ENCODE measurements around the gene CTBP2.

DNA sequence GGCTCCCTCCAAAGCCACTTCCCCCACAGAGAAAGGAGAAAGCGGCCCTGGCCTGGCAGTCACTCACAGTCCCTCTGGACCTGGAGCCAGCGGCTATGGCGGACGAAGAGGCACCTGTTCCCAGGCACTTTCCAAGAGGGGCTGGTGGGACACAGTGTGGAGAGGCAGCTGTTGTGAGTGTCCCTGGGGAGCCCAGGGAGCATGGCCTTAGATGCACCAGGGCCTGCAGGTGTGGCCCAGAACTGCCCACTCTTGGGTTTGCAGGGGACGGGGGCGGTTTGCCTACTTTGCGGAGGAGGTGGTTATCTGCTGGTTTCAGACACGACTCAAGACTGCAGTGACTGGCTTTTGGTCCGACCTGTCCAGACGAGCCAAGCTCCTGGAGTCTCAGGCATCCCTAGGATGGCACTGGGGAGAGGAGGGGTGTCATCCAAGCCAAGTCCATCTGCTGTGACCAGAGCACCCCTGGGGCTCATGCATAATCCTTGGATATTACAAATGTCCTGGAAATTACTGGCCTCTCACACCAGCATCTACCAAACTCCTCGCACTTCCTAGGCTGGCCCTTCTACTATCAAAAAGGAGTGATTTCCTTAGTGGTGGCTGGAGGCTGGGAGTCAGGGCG, 18.4 kb downstream of the CTBP2 start:
- TF ChIP-seq, protein P1, sequence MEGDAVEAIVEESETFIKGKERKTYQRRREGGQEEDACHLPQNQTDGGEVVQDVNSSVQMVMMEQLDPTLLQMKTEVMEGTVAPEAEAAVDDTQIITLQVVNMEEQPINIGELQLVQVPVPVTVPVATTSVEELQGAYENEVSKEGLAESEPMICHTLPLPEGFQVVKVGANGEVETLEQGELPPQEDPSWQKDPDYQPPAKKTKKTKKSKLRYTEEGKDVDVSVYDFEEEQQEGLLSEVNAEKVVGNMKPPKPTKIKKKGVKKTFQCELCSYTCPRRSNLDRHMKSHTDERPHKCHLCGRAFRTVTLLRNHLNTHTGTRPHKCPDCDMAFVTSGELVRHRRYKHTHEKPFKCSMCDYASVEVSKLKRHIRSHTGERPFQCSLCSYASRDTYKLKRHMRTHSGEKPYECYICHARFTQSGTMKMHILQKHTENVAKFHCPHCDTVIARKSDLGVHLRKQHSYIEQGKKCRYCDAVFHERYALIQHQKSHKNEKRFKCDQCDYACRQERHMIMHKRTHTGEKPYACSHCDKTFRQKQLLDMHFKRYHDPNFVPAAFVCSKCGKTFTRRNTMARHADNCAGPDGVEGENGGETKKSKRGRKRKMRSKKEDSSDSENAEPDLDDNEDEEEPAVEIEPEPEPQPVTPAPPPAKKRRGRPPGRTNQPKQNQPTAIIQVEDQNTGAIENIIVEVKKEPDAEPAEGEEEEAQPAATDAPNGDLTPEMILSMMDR (IDR thresholded peaks at IDR 0.05; ENCODE audit: low read depth, low read length, missing input control) = no peak
- TF ChIP-seq EGR1 (IDR thresholded peaks at IDR 0.05; ENCODE audit: low read depth in 2 of 2) (no peak), RAD21 (IDR thresholded peaks at IDR 0.05) (no peak), TAF1 (conservative IDR thresholded peaks at IDR 0.05) (no peak), FOXA1 (IDR thresholded peaks at IDR 0.05) (no peak), RXRA (IDR thresholded peaks at IDR 0.05) (no peak), GABPA (IDR thresholded peaks at IDR 0.05 in 1 of 2, conservative IDR thresholded peaks at IDR 0.05 in 1 of 2) (no peak), YY1 (IDR thresholded peaks at IDR 0.05) (no peak), JUND (IDR thresholded peaks at IDR 0.05) (no peak), SP1 (IDR thresholded peaks at IDR 0.05) (no peak), REST (IDR thresholded peaks at IDR 0.05) (no peak), ZBTB33 (IDR thresholded peaks at IDR 0.05) (no peak)
- TF ChIP-seq, protein P2, sequence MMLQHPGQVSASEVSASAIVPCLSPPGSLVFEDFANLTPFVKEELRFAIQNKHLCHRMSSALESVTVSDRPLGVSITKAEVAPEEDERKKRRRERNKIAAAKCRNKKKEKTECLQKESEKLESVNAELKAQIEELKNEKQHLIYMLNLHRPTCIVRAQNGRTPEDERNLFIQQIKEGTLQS (IDR thresholded peaks at IDR 0.05) = no peak
